ENCODE measurements around the gene WFDC12. TPM values are rescaled to one million over a fixed set of nuclear protein-coding genes. Genes with fewer than 3 reads are reported as not detected.
A peak's percentile ranks its signal among the peaks of the same experiment; 100 is the strongest.

Gene WFDC12
- total RNA-seq, 1 donor from 2014 or later = not detected

GRCh38 chr20:45091366-45091765 is 32.9 kb downstream of the WFDC12 start:
- DNase-seq (ENCODE audit: low read depth) = no peak

GRCh38 chr20:45090481-45090880 is 33.8 kb downstream of the WFDC12 start:
- DNase-seq (ENCODE audit: low read depth) = no peak

GRCh38 chr20:45088247-45088646 is 36.0 kb downstream of the WFDC12 start:
- peak; percentile 97 for DNase-seq (ENCODE audit: low read depth)

GRCh38 chr20:45087814-45088213 is 36.5 kb downstream of the WFDC12 start:
- DNase-seq (ENCODE audit: low read depth) = no peak

- DNase-seq (ENCODE audit: low read depth) = peak; percentile 63
These were observed 37.0 kb downstream of the WFDC12 start for GRCh38 chr20:45087097-45087790.

- no peak for DNase-seq (ENCODE audit: low read depth)
These were observed 38.4 kb downstream of the WFDC12 start for GRCh38 chr20:45085867-45086266.

- no peak for DNase-seq (ENCODE audit: low read depth)
These were observed 39.0 kb downstream of the WFDC12 start for GRCh38 chr20:45085289-45085688.

- DNase-seq (ENCODE audit: low read depth) = no peak
These were observed 41.1 kb downstream of the WFDC12 start for GRCh38 chr20:45083127-45083526.

- DNase-seq (ENCODE audit: low read depth) = no peak
These were observed 41.8 kb downstream of the WFDC12 start for GRCh38 chr20:45082468-45082867.

- DNase-seq (ENCODE audit: low read depth) = no peak
These were observed 43.2 kb downstream of the WFDC12 start for GRCh38 chr20:45080867-45081624.

GRCh38 chr20:45077559-45077958 is 46.7 kb downstream of the WFDC12 start:
- no peak for DNase-seq (ENCODE audit: low read depth)

Other genes starting within 250 kb of the WFDC12 start
- 151 and 278 TPM in 2 replicates for gene YWHAB, start 238.8 kb downstream of the WFDC12 start, total RNA-seq
- gene PABPC1L, start 214.4 kb downstream of the WFDC12 start, total RNA-seq = 3.8 and 18.3 TPM in 2 replicates
- gene TOMM34, start 164.1 kb downstream of the WFDC12 start, total RNA-seq = 24.8 and 27.4 TPM in 2 replicates
- 26.9 and 41.2 TPM in 2 replicates for gene STK4, start 158.0 kb downstream of the WFDC12 start, total RNA-seq
- 12.3 and 22.6 TPM in 2 replicates for gene KCNS1, start 23.3 kb downstream of the WFDC12 start, total RNA-seq
- gene WFDC5, start 9.3 kb downstream of the WFDC12 start, total RNA-seq = not detected in 2 replicates
- 0.55 TPM in 1 of 2 replicates, not detected in the other for gene PI3, start 50.4 kb upstream of the WFDC12 start, total RNA-seq
- gene SEMG1, start 82.6 kb upstream of the WFDC12 start, total RNA-seq = not detected in 2 replicates
- not detected in 2 replicates for gene SEMG2, start 96.9 kb upstream of the WFDC12 start, total RNA-seq
- gene SLPI, start 130.1 kb upstream of the WFDC12 start, total RNA-seq = 58.2 and 256 TPM in 2 replicates
- gene RBPJL, start 182.4 kb upstream of the WFDC12 start, total RNA-seq = not detected in 2 replicates
- gene MATN4, start 183.8 kb upstream of the WFDC12 start, total RNA-seq = not detected in 2 replicates
- gene SDC4, start 224.0 kb upstream of the WFDC12 start, total RNA-seq = 500 and 534 TPM in 2 replicates
- gene SYS1, start 238.7 kb upstream of the WFDC12 start, total RNA-seq = 23.6 and 41.0 TPM in 2 replicates

Data from renal cortical epithelial cell (primary cell).